22Rv1 (cell line): Measurements from ENCODE around the gene CCDC149.

Experiments
- H3K27ac ChIP-seq: fragments of 450-650 bp; 2 replicates; pipeline ENCODE4 v1.5.1; 2017
- ZFX ChIP-seq: fragments of 450-650 bp; IDR thresholded peaks from 2 replicates; pipeline ENCODE4 v1.6.1; 2017; ENCODE audit warnings: antibody characterized with exemption, borderline replicate concordance
- TF ChIP-seq, protein P1 (sequence below): fragments of 450-650 bp; IDR thresholded peaks from 2 replicates; pipeline ENCODE4 v1.5.1; 2017; ENCODE audit warnings: mild to moderate bottlenecking

The CCDC149 gene

DNA sequence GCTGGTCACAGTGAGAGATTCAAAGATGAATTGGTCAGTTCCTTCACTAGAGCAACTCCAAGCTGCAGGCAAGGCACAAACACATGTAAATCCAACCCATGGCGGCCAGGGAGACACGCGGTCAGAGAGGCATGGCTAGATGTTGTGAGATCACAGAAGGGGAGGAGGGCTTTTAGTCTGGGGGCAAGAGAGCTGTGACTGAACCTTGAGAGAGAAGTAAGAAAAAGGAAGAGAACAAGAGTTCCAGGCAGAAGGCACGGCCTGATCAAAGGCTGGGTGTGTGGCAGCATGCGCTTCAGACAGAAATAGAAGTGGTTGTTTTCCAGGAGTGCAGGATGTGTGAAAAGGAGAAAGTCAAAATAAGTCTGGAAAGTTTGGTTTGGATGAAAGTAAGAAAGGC, 15.9 kb downstream of the CCDC149 start:
- H3K27ac ChIP-seq = no peak overlapping the region
- TF ChIP-seq ZFX = no peak
- TF ChIP-seq, protein P1, sequence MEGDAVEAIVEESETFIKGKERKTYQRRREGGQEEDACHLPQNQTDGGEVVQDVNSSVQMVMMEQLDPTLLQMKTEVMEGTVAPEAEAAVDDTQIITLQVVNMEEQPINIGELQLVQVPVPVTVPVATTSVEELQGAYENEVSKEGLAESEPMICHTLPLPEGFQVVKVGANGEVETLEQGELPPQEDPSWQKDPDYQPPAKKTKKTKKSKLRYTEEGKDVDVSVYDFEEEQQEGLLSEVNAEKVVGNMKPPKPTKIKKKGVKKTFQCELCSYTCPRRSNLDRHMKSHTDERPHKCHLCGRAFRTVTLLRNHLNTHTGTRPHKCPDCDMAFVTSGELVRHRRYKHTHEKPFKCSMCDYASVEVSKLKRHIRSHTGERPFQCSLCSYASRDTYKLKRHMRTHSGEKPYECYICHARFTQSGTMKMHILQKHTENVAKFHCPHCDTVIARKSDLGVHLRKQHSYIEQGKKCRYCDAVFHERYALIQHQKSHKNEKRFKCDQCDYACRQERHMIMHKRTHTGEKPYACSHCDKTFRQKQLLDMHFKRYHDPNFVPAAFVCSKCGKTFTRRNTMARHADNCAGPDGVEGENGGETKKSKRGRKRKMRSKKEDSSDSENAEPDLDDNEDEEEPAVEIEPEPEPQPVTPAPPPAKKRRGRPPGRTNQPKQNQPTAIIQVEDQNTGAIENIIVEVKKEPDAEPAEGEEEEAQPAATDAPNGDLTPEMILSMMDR = no peak

DNA sequence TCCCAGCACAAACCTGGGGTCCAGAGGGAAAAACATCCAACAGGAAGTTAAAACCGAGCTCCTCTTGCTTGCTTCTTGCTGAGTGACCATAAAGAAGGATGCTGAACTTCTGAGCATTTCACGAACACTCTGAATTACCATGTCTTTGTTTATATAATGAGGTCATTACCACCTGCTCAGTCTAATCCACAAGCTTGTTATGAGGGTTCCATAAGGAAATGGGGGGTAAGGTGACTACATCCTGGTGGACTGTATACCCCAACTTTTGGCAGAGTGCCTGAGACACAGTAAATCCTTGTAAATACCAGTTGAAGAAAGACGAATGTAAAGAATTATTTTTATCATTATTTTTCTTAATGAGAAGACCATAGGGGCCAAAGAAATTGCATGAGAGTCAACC, 16.8 kb downstream of the CCDC149 start:
- TF ChIP-seq, protein P1 = no peak
- no peak for TF ChIP-seq ZFX
- H3K27ac ChIP-seq = no peak overlapping the region

DNA sequence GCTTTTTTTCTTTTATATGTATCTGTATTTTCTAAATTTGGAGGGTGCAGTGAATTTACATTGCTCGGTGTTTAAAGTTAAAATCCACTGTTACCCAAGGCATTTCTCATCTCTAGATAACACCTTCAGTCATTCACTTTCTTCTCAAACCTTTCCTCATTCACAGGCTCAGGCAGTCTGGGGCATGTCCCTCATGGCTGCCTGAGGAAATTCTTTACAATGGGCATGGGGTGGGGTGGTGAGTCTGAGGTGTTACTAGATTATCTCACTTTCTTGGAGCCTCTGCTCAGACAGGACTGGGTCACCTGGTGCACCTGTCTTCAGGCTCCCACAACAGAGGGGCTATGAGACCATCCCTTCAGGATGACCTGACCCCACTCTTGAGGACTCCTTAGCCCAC, 17.4 kb downstream of the CCDC149 start:
- no peak for TF ChIP-seq ZFX
- TF ChIP-seq, protein P1 = no peak

DNA sequence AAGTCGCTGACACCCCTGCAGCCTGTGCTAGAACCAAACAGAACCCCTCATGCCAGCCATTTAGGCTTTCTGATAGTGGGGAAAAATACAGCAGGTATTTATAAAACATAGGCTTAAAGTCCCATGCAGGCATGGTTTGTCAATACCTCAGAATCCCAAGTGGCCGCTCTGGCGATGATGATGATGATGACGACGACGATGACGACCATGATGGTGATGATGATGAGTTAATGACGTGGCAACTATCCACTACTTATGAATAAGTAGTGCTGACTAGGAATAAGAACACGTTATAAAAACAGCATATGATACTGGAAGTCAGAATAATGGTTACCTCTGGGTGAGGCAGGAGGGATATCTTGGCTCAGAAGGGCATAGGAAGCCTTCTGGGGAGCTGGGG, 18.0 kb downstream of the CCDC149 start:
- TF ChIP-seq, protein P1 = no peak
- no peak for TF ChIP-seq ZFX
- no peak overlapping the region for H3K27ac ChIP-seq

More for the DNA sequence above, 17.4 kb downstream of the CCDC149 start:
- no peak overlapping the region for H3K27ac ChIP-seq

DNA sequence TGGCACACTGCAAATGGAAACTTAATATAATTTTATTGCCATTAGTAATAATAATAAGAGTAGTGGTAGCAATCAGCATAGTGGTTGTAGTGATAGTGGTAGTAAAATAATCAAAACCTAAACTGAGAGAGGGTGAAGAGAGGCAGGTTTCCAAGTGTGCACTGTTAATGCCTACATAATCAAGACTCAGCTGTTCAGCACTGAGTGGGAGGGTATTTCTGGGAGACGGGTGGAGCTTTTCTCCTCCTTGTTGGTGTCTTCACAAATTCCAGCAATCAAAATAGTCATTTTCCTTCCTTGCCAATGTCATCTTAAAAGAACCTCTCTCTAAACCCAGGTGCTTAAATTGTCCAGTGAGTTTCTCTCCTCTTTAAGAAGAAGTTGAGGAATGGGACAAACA, 18.6 kb downstream of the CCDC149 start:
- no peak overlapping the region for H3K27ac ChIP-seq
- TF ChIP-seq, protein P1 = no peak
- no peak for TF ChIP-seq ZFX

DNA sequence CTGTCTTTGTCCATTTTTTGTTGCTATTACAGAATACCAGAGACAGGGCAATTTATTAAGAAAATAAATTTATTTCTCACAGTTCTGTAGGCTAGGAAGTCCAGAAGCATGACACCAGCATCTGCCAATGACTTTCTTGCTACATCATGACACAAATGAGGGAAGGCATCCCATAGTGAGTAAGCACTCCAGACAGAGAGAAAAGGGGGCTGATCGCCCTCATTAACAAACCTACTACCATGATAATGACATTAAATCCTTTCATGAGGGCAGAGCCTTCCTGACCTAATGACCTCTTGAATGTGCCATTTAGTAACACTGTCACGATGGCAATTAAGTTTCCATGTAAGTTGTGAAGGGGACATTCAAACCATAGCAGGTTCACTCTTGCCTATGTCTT, 20.1 kb downstream of the CCDC149 start:
- TF ChIP-seq, protein P1 = no peak
- no peak for TF ChIP-seq ZFX
- no peak overlapping the region for H3K27ac ChIP-seq

DNA sequence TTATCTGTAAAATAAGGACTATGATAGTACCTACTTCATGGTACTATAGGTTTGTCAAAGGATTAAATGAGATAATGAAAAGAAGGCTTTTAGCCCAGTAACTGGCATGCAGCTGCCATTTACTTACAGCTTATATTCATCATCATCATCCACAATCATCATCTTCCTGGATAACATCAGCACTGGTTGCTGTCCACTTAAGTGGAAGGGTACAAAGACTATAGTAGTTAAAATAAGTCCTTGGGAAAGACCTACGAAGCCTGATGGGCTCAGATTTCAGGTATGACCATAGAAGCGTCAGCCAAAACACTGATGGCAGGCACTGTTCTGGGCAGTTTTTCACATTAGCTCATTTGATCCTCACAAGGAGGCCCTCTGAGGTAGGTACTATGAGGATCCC, 20.6 kb downstream of the CCDC149 start:
- no peak overlapping the region for H3K27ac ChIP-seq
- TF ChIP-seq ZFX = no peak
- TF ChIP-seq, protein P1 = no peak
